Colonic mucosa (tissue), 4 donors: Measurements from ENCODE around the gene TTC39A. TPM values are rescaled to one million over a fixed set of nuclear protein-coding genes. Genes with fewer than 3 reads are reported as not detected.

ENCODE experiments used
- DNase-seq: peaks from one replicate; pipeline ENCODE4 v3.0.0-alpha.2; 2020
- H3K27ac ChIP-seq: fragments of 200-600 bp; one replicate; pipeline ENCODE4 v1.8.0; 2021
- H3K27me3 ChIP-seq: fragments of 200-600 bp; one replicate; pipeline ENCODE4 v1.8.0; 2021
- H3K36me3 ChIP-seq: fragments of 200-600 bp; one replicate; pipeline ENCODE4 v1.8.0; 2021
- H3K4me1 ChIP-seq: fragments of 200-600 bp; one replicate; pipeline ENCODE4 v1.8.0; 2021; ENCODE audit warnings: mild to moderate bottlenecking
- H3K4me3 ChIP-seq: fragments of 200-600 bp; one replicate; pipeline ENCODE4 v1.8.0; 2021
- H3K9ac ChIP-seq, 2 donors: one replicate each; pipeline ENCODE4 v1.7.0; 2013; ENCODE audit warnings: control low read depth in 2 of 2, low read depth in 2 of 2, low read length in 2 of 2
- H3K9me3 ChIP-seq: fragments of 200-600 bp; one replicate; pipeline ENCODE4 v1.8.0; 2021
- intact Hi-C: fragments of 100-400 bp; cut with DNase I; formaldehyde crosslinking; loops from one replicate; pipeline ENCODE4 v1.14.1; 2022
- total RNA-seq, 2 donors: library from RNA; stranded (reverse); fragmentation: NEBNext Ultra II Directional in 1 of 2; extraction: Animal tissue kit (Norgen Biotek cat#: 25700) in 1 of 2; gene quantifications; one replicate each; pipeline ENCODE4 v1.2.1, GENCODE V29; 2021
- TF ChIP-seq, protein P1 (sequence below): fragments of 200-600 bp; IDR thresholded peaks from one replicate; pipeline ENCODE4 v1.8.0; 2022; ENCODE audit warnings: antibody characterized with exemption, mild to moderate bottlenecking
- donor health status: healthy.
- donor health status: DM: no; HTN: no; CAD: no.
- donor health status: DM: no; HTN: no; CAD: no.

Gene TTC39A
- total RNA-seq, 2 donors from 2014 or later = 95.2 to 148 TPM

DNA sequence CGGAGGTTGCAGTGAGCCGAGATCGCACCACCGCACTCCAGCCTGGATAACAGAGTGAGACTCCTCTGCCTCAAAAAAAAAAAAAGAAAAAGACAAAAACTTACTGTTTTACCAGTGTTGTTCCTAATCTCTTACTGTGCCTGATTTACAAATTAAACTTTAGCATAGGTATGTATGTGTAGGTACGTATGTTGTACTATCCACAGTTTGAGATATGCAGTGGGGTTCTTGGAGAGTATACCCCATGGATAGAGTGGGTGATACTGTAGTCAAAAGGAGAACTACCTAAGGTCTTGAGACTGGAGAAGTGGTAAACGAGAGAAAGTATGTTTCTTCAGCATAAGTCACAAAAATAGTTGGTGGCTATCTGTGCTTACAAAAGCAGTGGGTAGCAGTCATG is 55.7 kb downstream of the TTC39A start:
- no peak overlapping the region for H3K27ac ChIP-seq
- no peaks in the 10 kb centered on the region for H3K9me3 ChIP-seq
- DNase-seq = no peak
- no peaks in the 10 kb centered on the region for H3K27me3 ChIP-seq
- intact Hi-C loops = no loop called here
- H3K36me3 ChIP-seq = peaks cover 4% of the 10 kb centered on the region
- no peaks in the 10 kb centered on the region for H3K4me1 ChIP-seq
- no peak overlapping the region for H3K9ac ChIP-seq
- H3K4me3 ChIP-seq = no peak overlapping the region
- TF ChIP-seq, protein P1, sequence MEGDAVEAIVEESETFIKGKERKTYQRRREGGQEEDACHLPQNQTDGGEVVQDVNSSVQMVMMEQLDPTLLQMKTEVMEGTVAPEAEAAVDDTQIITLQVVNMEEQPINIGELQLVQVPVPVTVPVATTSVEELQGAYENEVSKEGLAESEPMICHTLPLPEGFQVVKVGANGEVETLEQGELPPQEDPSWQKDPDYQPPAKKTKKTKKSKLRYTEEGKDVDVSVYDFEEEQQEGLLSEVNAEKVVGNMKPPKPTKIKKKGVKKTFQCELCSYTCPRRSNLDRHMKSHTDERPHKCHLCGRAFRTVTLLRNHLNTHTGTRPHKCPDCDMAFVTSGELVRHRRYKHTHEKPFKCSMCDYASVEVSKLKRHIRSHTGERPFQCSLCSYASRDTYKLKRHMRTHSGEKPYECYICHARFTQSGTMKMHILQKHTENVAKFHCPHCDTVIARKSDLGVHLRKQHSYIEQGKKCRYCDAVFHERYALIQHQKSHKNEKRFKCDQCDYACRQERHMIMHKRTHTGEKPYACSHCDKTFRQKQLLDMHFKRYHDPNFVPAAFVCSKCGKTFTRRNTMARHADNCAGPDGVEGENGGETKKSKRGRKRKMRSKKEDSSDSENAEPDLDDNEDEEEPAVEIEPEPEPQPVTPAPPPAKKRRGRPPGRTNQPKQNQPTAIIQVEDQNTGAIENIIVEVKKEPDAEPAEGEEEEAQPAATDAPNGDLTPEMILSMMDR = no peak

DNA sequence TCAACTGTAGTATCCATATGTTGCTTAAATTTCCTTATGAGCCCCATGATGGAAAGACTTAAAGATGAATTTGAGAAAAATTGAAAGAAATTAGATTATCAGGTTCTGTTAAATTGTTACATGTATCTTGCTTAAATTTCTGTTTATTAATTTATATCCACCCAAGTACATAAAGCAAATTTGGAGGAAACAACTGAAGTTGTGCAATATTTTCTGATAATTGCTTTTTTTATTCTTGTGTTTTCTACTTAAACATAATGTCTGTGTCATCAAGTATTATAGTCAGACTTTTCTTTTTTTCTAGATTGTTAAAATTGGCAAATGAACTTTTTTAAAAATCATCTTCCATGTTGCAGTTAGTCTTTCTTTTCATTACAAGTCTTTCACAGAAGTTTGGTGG is 57.4 kb downstream of the TTC39A start:
- intact Hi-C loops = no loop called here
- H3K9ac ChIP-seq = no peak overlapping the region
- TF ChIP-seq, protein P1 = no peak
- H3K4me3 ChIP-seq = no peak overlapping the region
- DNase-seq = no peak
- no peaks in the 10 kb centered on the region for H3K27me3 ChIP-seq
- no peaks in the 10 kb centered on the region for H3K9me3 ChIP-seq
- no peaks in the 10 kb centered on the region for H3K4me1 ChIP-seq
- H3K36me3 ChIP-seq = peaks cover 4% of the 10 kb centered on the region
- no peak overlapping the region for H3K27ac ChIP-seq

DNA sequence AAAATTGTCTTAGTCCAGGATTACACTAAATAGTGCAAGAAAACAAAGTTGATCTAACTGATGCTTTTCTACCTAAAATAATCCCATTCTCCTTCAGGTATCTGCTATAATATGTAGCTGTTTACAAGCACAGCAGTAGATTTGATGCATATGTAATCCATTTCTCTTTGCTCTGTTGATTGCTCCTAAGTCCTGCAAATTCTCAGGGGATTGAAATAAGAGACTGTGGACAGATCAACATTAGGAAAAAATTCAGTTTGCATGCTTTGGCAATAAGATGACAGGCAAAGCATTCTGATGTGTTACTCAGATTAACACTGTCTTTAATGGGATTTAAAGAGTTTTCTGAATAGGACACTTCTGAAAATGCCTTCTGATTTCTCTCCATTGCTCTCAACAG is 59.6 kb downstream of the TTC39A start:
- H3K9me3 ChIP-seq = no peaks in the 10 kb centered on the region
- H3K27me3 ChIP-seq = no peaks in the 10 kb centered on the region
- intact Hi-C loops = no loop called here
- no peak for DNase-seq
- H3K9ac ChIP-seq = no peak overlapping the region
- H3K4me1 ChIP-seq = no peaks in the 10 kb centered on the region
- H3K36me3 ChIP-seq = peaks cover 4% of the 10 kb centered on the region
- TF ChIP-seq, protein P1 = no peak
- H3K4me3 ChIP-seq = no peak overlapping the region
- no peak overlapping the region for H3K27ac ChIP-seq

DNA sequence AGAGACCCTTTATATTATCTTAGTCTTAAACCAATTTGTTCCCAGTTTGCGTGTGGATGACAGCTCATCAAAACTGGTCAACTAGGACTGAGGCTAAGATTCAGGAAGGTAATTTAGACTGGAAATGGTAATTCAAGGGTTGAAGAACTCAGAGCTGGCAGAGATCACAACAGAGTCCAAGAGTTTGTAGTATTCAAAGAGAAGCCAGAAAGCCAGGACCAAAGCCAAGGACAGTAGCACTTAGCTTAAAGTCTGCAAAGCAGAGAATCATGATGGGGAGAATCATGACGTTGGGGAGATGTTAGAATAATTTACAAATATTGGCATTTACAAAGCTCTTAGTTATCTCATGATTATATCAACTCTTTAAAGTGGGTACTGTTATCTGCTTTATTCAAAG is 61.7 kb downstream of the TTC39A start:
- Histone ChIP-seq H3K4me3 (no peak overlapping the region), H3K4me1 (no peaks in the 10 kb centered on the region), H3K27me3 (no peaks in the 10 kb centered on the region), H3K9me3 (no peaks in the 10 kb centered on the region), H3K36me3 (peaks cover 4% of the 10 kb centered on the region), H3K27ac (no peak overlapping the region), H3K9ac (no peak overlapping the region)
- DNase-seq = no peak
- intact Hi-C loops = no loop called here
- TF ChIP-seq, protein P1 = no peak

DNA sequence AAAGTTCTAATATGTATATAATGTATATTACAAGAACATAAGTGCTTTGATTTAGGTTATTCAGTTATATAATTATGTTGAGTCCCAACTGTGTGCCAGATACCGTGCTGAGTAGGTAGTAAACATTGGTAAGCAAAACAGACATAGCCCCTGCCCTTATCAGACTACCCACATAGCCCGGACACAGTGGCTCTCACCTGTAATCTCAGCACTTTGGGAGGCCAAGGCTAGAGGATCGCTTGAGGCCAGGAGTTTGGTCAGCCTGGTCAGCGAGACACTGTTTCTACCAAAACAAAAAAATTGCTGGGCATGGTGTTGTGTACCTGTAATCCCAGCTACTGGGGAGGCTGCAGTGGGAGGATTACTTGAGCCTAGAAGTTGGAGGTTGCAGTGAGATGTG is 63.6 kb downstream of the TTC39A start:
- no peak for DNase-seq
- Histone ChIP-seq H3K9ac (no peak overlapping the region), H3K4me1 (no peaks in the 10 kb centered on the region), H3K36me3 (peaks cover 4% of the 10 kb centered on the region), H3K9me3 (no peaks in the 10 kb centered on the region), H3K27ac (no peak overlapping the region), H3K27me3 (no peaks in the 10 kb centered on the region), H3K4me3 (no peak overlapping the region)
- TF ChIP-seq, protein P1 = no peak
- intact Hi-C loops = no loop called here

DNA sequence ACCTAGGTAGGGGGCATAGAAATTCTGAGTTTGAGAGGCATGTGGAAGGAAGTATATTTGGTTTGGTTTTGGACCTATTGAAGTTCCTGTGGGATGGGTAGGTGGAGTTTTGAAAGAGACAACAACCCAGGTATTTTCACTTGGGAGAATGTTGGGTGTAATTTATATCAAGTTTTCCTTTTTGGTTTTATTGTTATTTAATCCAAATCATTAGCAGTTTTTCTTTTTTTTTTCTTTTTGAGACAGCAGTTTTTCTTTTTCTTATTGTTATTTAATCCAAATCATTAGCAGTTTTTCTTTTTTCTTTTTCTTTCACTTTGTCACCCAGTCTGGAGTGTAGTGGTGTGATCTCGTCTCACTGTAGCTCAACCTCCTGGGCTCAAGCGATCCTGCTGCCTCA is 64.2 kb downstream of the TTC39A start:
- Histone ChIP-seq H3K4me1 (no peaks in the 10 kb centered on the region), H3K36me3 (peaks cover 4% of the 10 kb centered on the region), H3K9me3 (no peaks in the 10 kb centered on the region), H3K4me3 (no peak overlapping the region), H3K9ac (no peak overlapping the region), H3K27ac (no peak overlapping the region), H3K27me3 (no peaks in the 10 kb centered on the region)
- DNase-seq = no peak
- intact Hi-C loops = no loop called here
- TF ChIP-seq, protein P1 = no peak
